ENCODE results near the gene SLFN12L.
"Not testable (repeated sequence)": the region's sequence is repeated elsewhere in the genome, so short reads cannot be mapped to it uniquely, and the experiment has no call there.

Gene SLFN12L

DNA sequence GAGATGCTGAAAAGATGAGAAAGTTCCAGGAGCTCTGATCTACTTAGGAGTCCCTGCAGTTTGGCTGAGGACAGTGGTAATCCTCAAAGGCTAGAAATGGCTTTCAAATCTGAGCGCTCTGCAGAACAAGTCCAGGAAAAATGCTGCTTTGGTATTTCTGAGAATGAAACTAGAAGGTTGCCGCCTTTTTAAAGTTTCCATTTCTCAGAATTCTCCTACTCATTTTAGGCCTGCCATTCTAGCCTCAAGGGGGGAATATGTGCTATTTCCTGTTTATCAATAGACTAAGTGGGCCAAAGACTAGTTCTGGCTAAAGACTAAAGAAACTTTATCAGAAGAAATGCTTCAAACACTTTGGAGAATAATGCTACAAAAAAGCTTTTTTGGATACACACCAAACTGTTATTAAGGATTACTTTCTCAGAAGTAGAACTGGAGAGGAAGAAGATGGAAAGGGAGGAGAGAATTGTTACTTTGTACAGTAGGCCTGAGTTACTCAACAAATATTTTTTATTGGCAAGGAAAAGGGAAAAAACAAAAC is at the start of gene SLFN12L:
SLFN12L (minus strand) TSS at position 78 of the 541 bp plus-strand sequence. CDS start 15,314 bp downstream, outside the sequence.
- no peak for DNase-seq

DNA sequence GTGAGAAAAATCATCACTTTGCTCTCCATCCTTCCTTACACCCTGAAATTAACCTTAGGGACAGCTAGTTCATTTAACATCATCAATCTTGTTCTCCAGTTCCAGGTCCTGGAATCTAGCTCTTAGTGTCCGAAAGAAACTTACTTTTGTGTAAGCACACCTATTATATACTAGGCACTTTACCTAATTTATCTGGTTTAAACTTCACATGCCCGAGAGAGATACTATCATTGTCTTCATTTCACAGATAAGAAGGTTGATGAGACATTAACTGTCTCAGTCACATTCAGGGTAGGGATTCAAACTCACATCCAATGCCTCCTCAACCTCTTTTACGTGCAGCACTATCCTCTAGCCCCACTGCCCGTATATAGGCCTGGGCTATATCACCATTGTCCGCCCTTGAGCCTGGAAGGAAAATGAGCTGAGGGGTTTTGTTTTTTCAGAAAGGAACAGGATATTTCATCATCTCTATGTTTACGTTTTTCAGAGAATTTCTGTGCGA is 49.1 kb upstream of the SLFN12L start:
- no peak for DNase-seq

DNA sequence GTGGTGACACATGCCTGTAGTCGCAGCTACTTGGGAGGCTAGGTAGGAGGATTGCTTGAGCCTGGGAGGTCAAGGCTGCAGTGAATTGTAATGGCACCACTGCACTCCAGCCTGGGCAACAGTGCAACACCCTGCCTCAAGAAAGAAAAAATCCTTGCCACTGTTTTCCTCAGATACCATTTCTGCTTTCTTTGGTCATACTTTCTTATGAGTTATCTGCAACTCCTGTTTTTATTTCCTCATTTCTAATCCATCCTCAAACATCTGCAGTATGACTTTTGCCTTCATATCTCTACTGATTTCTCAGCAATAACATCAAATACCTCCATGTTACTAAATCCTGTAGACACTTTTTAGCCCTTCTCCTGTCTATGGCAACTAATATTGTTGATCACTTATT is 46.6 kb upstream of the SLFN12L start:
- no peak for DNase-seq

DNA sequence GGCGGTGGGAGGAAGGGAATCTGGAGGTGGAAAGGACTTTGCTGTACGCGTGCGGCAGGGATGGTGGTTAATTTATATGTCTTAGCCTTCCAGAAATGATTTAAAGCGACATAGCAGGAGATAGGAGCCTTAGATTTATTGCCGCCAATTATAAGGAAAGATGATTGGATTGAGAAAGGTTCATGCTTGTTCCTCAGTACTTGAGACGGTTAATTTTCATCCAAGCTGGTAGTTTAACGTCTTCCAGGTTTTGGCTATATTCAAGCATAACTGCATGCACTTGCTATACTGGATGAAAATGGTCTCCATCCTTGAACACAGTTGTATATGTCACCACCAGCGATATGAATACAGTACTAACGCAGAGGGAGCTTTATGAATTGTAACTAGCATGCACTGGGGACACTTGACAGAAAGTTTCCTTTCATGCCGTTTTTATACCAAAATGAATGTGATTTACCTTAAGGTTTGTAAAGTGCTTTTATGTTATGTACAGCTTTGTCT is 41.5 kb upstream of the SLFN12L start:
- no peak for DNase-seq

DNA sequence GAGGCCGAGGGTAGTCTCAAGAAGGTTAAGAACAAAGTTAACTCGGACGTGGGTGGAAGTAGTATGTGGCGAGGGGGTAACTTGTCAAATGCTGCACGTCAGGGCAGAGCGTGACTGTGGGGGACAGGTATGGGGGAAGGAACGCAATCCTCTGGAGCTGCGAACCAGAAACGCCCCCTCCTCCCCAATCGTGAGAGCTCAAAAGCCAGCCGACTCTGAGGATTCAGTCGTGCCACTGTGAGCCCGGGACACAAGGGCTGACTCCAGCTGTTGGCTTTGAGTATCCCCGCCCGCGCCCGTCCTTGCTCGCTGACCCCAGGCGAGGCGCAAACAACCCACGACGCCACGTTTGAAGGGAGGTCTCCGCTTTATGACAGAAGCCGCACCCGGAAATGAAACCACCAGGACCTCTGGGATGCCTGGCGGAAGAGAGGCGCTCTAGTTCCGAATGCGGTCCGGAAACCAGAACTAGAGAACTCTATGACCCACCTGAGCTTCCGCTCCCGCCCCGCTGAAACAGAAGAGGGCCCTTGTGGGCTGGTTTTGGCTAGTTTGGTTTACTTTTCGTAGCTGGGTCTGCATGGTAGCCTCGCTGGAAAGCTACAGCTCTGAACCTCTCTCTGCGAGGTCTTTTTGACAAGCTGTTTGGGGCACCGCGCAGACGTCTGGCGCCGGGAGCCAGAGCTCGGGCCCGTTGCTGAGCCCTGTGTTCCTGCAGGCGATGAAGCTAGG is 40.9 kb upstream of the SLFN12L start, which contains the start of gene PEX12:
PEX12 (minus strand) TSS at position 375 of the 732 bp plus-strand sequence. CDS start 550 bp downstream, outside the sequence.
- peak; percentile 90 to 96 for DNase-seq

DNA sequence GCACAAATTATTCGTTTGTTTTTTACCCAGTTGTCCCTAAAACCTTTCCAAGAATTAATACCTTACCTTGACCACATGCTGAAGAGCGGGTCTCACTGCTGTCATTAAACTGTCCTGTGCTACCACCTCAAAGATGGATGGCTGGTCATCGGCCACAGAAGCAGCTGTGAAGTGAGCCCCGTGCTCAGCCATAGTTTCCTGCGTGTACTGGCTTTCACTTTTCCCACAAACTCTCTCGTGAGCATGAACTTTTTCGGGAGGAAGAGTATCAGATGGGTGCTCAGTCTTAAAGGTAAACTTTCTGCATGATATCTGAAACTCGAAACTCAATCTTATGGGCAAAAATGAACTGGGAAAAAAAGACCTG is 40.3 kb upstream of the SLFN12L start:
- no peak for DNase-seq

DNA sequence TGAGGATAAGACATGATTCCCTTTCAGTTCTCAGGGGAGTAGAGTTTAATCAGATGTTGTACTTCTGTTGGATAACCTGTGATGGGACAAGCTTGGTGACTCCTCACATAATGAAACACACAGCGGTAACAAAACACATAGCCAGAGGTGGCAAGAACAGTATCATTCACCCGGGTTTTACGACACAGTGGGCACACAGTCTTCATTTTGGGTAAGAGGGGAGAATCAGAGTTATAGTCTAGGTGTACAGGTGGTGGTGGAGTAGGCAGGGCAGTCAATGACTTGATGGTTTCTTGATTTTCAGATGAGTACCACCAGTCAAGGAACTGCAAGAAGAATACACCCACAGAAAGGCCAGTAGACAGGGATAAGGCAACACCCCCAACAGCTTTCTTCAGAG is 38.3 kb upstream of the SLFN12L start:
- DNase-seq: no peak

DNA sequence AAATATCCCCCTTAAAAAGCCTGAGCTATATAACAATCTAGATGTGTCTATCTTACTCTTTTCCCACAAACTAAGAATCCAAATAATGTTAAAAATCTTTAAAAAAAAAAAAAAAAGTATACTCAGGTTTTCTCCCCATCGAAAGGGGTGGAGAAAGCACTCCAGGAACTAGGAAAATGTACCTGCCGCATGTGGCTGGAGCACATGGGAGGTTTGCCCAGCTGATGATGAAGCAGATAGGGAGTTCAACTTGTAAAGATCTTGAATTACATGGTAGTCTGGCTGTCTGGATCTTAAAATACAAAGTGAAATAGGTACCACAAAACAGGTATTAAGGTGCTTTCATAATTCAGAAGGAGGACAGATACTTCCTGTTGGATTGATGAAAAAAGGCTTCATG is 31.9 kb upstream of the SLFN12L start:
- no peak for DNase-seq

DNA sequence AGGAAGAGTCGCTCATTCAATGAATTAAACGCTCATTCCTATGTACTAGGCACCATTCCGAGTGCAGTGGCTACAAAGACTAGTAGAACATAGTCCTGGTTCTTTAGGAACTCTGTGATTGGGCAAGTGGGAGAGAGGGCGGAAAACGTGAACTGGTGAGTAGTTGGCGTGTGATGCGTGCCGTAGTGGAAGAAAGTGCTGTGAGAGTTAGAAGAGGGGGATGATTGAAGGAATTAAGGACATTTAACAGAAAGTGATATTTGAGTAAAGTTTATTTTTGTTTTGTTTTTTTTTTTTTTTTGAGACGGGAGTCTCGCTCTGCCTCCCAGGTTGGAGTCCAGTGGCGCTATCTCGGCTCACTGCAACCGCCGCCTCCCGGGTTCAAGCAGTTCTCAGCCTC is 31.1 kb upstream of the SLFN12L start:
- no peak for DNase-seq

DNA sequence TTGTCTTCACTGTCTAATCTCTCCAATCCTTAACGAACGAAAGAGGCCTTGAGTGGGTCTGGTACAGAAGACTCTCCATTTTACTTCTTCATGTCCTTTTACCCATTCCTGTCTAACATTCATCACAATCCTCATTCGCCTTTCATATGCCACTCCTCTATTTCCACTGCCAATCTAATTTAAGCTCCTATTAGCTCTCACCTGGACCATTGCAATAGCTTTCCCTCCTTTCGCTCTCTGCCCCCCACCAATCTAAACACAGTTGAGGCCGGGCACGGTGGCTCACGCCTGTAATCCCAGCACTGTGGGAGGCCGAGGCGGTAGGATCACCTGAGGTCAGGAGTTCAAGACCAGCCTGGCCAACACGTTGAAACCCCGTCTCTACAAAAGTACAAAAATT is 29.5 kb upstream of the SLFN12L start:
- DNase-seq: no peak

DNA sequence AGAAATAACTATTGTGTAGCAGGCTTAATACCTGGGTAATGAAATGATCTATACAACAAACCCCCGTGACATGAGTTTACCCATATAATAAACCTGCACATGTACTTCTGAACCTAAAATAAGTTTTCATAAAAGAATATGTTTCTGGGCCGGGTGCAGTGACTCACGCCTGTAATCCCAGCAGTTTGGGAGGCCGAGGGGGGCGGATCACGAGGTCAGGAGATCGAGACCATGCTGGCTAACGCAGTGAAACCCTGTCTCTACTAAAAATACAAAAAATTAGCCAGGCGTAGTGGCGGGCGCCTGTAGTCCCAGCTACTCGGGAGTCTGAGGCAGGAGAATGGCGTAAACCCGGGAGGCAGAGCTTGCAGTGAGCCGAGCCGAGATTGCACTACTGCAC is 25.7 kb upstream of the SLFN12L start:
- not testable (repeated sequence) for DNase-seq

DNA sequence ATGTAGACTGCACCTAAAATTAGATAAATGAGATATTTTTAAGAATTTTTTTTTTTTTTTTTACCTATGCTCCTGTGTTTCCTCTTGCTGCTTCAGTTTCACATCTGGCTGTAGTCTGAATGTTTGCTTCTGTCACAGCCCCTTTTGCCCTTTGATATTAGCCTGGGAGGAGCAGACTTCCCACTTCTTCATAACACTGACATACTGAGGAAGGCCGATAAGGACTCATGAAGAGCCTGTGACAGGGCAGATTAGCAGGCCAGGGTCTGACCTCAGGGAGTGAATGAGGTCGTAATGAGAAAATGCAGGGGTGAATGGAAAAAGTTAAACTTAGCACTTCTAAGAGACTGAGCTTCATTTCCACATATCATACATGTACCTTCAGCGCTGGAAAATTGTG is 23.2 kb upstream of the SLFN12L start, which contains the start of gene SLFN14:
SLFN14 (minus strand) TSS at position 117 of the 400 bp plus-strand sequence. CDS start 2,757 bp downstream, outside the sequence.
- no peak for DNase-seq

DNA sequence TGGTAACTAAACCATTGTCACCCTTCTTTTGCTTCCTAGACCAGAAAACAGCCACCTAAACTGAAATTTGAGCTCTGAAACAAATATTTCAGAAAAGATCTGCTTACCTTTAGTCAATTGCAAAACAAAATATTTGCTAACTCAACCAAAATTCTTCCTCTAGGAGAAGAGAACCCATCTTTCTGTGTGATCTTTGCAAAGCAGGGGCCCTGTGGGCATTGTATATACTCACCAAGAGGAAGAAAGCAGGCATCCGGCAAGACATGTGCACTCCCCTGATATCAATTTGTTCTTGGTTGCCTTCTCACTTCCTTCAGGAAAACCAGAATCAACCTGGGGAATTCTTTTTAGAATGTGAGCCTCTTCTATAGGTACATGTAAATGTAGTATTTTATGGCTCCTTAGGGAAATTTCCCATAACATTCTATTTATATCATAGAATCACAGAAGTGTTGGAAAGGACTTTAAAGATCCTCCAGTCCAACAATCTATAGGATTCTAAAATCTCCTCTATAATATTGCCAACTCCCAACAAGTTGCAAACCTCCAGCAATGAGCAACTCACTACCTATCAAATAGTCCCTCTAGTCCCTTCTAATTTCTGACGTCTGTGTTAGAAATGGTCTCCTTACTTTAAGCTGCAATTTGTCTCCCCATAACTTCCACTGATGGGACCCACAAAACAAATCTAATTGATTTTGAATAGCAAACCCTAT is 22.2 kb upstream of the SLFN12L start:
- DNase-seq: no peak

DNA sequence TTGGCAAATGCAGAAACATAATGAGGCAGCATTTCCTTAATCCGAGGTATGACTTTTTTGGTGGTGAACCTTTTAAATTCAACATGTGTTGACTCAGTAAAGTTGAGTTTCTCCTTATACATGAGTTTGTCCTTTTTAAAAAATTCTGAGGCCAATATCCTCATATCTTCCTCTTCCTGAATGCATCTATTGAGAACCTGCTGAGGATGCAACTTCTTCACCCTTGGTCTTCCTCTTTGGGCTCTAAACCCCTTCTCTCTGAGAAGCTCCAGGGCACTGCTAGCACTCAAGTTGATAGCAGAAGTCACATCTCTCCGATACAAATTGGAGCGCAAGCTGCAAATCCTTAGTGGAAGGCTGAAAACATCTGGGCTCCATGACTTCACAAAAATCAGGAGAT is 19.9 kb upstream of the SLFN12L start:
- no peak for DNase-seq

DNA sequence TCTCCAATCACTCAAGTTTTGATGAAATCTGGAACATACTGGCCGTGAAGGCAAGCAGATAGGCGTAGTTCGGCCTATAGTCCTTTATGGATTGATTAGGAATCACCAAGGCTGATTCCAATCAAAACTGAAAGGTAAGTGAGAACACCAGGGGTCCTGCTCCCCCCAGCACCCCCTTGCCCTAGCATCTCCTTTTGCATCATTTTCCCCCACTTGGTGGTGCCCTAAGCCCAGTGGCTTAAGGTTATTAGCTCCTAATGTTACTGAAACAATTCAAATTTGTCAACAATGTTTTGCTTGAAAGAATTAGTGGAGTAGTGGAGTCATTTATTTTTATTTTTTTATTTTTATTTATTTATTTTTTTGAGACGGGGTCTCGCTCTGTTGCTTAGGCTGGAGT is 18.2 kb upstream of the SLFN12L start:
- DNase-seq: no peak

DNA sequence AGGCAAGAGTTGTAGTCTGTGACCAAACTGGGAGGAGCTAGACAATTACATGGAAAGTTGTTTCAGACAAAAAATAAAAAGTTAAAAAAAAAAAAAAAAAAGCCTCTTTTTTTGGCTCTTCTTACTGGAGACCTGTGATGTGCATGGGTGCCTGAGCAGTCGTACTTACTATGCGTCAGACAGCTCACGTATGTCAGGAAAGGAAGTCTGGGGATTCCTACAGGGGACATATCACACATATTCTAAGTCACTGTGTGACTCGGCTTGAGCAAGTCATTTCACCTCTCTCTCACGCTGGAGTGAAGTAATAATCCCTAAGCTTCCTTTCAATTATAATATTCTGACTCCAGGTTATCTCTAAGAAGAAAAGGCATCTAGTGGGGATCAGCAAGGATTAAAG is 17.2 kb upstream of the SLFN12L start:
- no peak for DNase-seq

DNA sequence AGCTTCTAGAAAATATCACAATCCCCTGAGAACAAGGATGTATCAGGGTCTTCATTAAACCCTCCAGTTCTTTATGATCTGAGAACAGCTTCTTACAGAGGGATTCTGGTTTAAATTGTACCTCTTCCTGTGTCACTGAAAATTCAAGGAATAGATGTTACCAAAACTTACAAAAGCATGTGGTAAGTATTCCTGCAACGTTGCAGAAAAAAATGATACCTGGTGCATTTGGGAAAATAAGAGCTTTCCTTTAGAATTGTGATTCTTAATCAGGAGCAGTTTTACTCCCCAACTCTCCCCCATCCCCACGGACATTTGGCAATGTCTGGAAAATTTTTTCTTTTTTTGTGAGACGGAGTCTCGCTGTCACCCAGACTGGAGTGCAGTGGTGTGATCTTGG is 15.8 kb upstream of the SLFN12L start:
- DNase-seq: no peak

DNA sequence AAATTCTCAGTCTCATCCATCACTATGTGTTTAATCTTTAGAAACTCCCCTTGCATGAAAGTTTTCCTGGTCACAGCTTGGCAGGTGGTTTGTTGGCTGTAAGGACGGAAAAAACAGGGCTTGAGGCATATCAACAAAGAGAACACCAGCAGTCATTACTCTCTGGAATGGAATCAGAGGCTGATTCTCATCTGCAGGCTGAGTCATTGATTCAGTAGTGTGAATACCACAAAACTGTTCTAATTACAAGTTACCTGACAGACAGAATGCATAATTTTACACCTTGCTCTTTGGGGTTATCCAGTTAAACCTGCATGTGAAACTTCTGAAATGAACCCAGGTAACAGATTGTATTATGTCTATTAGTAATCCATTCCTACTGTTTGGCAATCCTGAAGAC is 11.5 kb upstream of the SLFN12L start:
- no peak for DNase-seq

DNA sequence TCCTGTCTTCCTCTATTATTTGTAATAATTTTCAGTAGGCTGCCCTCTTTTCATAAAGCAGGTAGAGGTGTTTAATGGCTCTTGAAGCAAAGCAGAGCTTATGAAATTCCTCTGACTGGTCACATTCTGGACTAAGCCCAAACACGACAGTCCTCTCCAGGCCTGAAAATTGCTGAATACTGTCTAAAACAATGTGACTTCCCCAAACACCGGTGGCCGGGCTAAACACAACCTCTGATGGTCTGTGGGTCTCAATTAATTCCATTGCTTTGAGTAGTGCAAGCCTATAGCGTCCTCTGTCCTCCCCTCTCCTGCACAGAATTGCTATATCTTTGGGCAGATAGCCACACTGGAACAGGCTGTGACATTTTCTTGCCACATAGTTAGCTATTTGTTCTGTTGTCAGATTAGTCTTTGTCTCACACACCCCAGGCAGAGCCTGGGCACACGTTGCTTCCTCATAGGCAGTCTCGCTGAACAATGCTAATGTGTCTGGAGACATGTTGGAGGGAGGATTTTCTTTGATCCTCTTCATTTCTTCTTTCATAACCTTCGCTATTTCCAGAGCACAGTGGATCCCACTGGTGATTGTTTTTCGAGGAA is 10.8 kb upstream of the SLFN12L start:
- DNase-seq: no peak

DNA sequence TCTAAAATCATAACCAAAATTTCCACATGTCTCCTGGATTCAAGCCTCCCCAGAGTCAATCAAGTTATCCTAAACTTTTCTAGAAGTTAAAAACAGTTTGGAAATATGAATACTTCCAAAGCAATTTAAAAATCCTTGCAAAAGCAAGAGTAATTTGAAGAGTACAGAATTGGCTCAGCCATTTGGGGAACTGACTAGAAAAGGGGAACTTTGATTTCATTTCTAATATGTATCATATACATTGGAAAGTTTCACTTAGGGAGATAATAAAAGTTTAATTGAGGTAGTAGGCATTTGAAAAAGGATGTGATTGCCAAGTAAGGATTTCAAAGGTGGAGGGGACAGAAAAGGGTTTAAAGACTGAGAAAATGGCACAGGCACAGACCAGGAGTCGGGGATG is 9.0 kb upstream of the SLFN12L start:
- DNase-seq: no peak

DNA sequence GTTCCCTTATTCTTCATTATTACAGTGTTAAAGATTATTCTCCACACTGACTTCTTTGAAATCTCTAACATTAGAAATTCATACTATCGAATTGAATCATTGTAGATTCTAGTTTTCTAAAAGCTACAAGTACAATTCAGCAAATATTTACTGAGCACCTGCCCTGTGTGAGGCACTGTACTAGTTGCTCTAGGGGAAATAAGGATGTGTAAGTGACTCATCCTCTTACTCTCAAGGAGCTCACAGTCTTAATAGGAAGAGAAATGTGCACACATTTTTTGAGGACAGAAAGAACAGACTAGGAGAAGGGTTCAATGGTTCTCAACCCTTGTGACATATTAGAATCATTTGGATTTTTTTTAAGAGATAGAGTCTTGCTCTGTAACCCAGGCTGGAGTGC is 7.7 kb upstream of the SLFN12L start:
- DNase-seq: no peak

DNA sequence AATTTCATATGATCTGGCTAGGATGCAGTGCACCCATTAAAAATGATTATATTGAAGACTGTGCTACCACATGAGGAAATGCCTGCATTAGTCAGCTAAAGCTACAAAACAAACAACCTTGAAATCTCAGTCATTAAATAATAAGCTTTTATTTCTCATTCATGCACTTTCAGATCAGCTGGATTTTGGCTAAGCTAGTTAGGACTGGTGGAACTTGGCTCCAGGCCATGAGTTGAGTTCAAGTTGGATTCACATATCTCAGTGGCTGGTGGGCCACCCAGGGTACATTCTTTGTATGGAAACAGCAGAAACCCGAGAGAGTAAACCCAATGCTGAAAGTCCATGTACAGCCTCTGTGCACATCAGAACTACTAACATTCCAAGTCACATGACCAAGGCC is 6.4 kb upstream of the SLFN12L start:
- DNase-seq: no peak

DNA sequence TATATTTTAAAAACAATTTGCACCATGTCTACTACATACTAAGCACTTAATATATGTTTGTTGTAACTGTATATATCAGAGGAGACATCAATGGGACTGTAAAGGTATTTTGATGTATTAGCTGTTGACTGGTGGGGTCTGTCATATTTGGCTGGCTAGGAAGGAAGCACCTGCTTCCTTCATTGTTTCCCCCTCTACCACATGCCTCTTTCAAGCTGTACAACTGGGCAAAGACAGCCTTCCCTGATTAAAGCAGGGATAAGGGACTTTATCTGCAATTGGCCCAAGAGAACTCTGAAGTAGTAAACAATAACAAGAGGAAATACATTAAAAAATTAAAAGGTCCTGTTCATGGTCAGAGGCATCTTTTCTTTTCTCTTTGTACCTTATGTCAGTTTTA is 5.5 kb upstream of the SLFN12L start:
- DNase-seq: no peak
